ENCODE data around the gene MSH3. TPM values are rescaled to one million over a fixed set of nuclear protein-coding genes. Genes with fewer than 3 reads are reported as not detected.

Gene MSH3
- total and polyA plus RNA-seq, 4 donors = 4.2 to 18.1 (median 9.1) TPM

GRCh38 chr5:80919678-80920196, 265.3 kb downstream of the MSH3 start:
- DNase-seq = no peak
- Histone ChIP-seq H3K27me3 (ENCODE audit: control insufficient read depth in 1 of 2, insufficient read depth in 2 of 2, low read length in 1 of 2) (no peaks in the 10 kb centered on the region), H3K4me1 (ENCODE audit: control insufficient read depth in 1 of 2, insufficient read depth in 2 of 2, low read length in 2 of 2) (no peaks in the 10 kb centered on the region), H3K9me3 (ENCODE audit: control insufficient read depth, low read length) (no peaks in the 10 kb centered on the region), H3K27ac (ENCODE audit: low read depth in 1 of 2, low read length in 2 of 2) (no peak overlapping the region), H3K36me3 (ENCODE audit: control insufficient read depth in 1 of 2, insufficient read depth in 2 of 2, low read length in 1 of 2) (no peaks in the 10 kb centered on the region), H3K4me3 (ENCODE audit: low read length in 2 of 2) (no peak overlapping the region)
- WGBS, 2 donors = 64 to 70% methylated on average over 6 of the region's 6 CpGs
- intact Hi-C loops (cut with DNase I) = no loop called here
- ATAC-seq (ENCODE audit: low FRiP score) = no peak

- Histone ChIP-seq H3K27me3 (ENCODE audit: control insufficient read depth in 1 of 2, insufficient read depth in 2 of 2, low read length in 1 of 2) (no peaks in the 10 kb centered on the region), H3K9me3 (ENCODE audit: control insufficient read depth, low read length) (no peaks in the 10 kb centered on the region), H3K36me3 (ENCODE audit: control insufficient read depth in 1 of 2, insufficient read depth in 2 of 2, low read length in 1 of 2) (no peaks in the 10 kb centered on the region), H3K4me3 (ENCODE audit: low read length in 2 of 2) (no peak overlapping the region), H3K4me1 (ENCODE audit: control insufficient read depth in 1 of 2, insufficient read depth in 2 of 2, low read length in 2 of 2) (no peaks in the 10 kb centered on the region), H3K27ac (ENCODE audit: low read depth in 1 of 2, low read length in 2 of 2) (no peak overlapping the region)
- DNase-seq (no peak), ATAC-seq (ENCODE audit: low FRiP score) (no peak)
- intact Hi-C loops (cut with DNase I) = no loop called here
These were observed 265.9 kb downstream of the MSH3 start for GRCh38 chr5:80920333-80920732.

- Histone ChIP-seq H3K4me1 (ENCODE audit: control insufficient read depth in 1 of 2, insufficient read depth in 2 of 2, low read length in 2 of 2) (no peaks in the 10 kb centered on the region), H3K36me3 (ENCODE audit: control insufficient read depth in 1 of 2, insufficient read depth in 2 of 2, low read length in 1 of 2) (no peaks in the 10 kb centered on the region), H3K27ac (ENCODE audit: low read depth in 1 of 2, low read length in 2 of 2) (no peak overlapping the region), H3K9me3 (ENCODE audit: control insufficient read depth, low read length) (no peaks in the 10 kb centered on the region), H3K4me3 (ENCODE audit: low read length in 2 of 2) (no peak overlapping the region), H3K27me3 (ENCODE audit: control insufficient read depth in 1 of 2, insufficient read depth in 2 of 2, low read length in 1 of 2) (no peaks in the 10 kb centered on the region)
- ATAC-seq (ENCODE audit: low FRiP score) (no peak), DNase-seq (no peak)
- intact Hi-C loops (cut with DNase I) = no loop called here
These were observed 266.6 kb downstream of the MSH3 start for GRCh38 chr5:80921026-80921425.

GRCh38 chr5:80925931-80926330, 271.5 kb downstream of the MSH3 start:
- H3K9me3 ChIP-seq (ENCODE audit: control insufficient read depth, low read length) = no peaks in the 10 kb centered on the region
- no peak overlapping the region for H3K27ac ChIP-seq (ENCODE audit: low read depth in 1 of 2, low read length in 2 of 2)
- intact Hi-C loops (cut with DNase I) = no loop called here
- H3K4me3 ChIP-seq (ENCODE audit: low read length in 2 of 2) = no peak overlapping the region
- no peak for DNase-seq
- no peak for ATAC-seq (ENCODE audit: low FRiP score)
- H3K36me3 ChIP-seq (ENCODE audit: control insufficient read depth in 1 of 2, insufficient read depth in 2 of 2, low read length in 1 of 2) = no peaks in the 10 kb centered on the region
- WGBS, 2 donors = 88 to 90% methylated on average over 1 of the region's 1 CpG
- H3K27me3 ChIP-seq (ENCODE audit: control insufficient read depth in 1 of 2, insufficient read depth in 2 of 2, low read length in 1 of 2) = no peaks in the 10 kb centered on the region
- no peaks in the 10 kb centered on the region for H3K4me1 ChIP-seq (ENCODE audit: control insufficient read depth in 1 of 2, insufficient read depth in 2 of 2, low read length in 2 of 2)

Other genes with a start within 250 kb of the MSH3 start
- 10 to 100 TPM; 43.3 to 57.6 TPM for gene ZFYVE16, start 246.6 kb upstream of the MSH3 start, total RNA-seq
- 10 to 100 TPM in 1 of 2 donors, 1 to 10 TPM in 1; 8.1 to 14.6 TPM for gene ZFYVE16, start 246.6 kb upstream of the MSH3 start, polyA plus RNA-seq
- 1 to 10 TPM; 1.9 to 4.4 TPM for gene FAM151B, start 166.6 kb upstream of the MSH3 start, total RNA-seq
- 1 to 10 TPM in 1 of 2 donors, under 1 TPM in 1; 0.95 to 3.3 TPM for gene FAM151B, start 166.6 kb upstream of the MSH3 start, polyA plus RNA-seq
- not detected for gene ANKRD34B, start 84.4 kb upstream of the MSH3 start, total RNA-seq
- under 1 TPM in 1 of 2 donors, not detected in 1; 0.25 TPM for gene ANKRD34B, start 84.4 kb upstream of the MSH3 start, polyA plus RNA-seq
- 10 to 100 TPM in 1 of 2 donors, 1 to 10 TPM in 1; 4.5 to 10.9 TPM for gene DHFR, start 331 bp downstream of the MSH3 start, total RNA-seq
- gene DHFR, start 331 bp downstream of the MSH3 start, polyA plus RNA-seq = 10 to 100 TPM in 1 of 2 donors, 1 to 10 TPM in 1; 5.4 to 21.0 TPM

All from aorta (tissue), 5 donors.